Esophagus squamous epithelium (tissue), 5 donors: ENCODE data around the gene CLDN5. TPM values are rescaled to one million over a fixed set of nuclear protein-coding genes. Genes with fewer than 3 reads are reported as not detected.

Source experiments
- DNase-seq: peaks from one replicate; lab custom pipeline; 2025; lab: John Stamatoyannopoulos, UW
- H3K27ac ChIP-seq, 4 donors: fragments of 200-600 bp; sonication (generic); one replicate each; pipeline ENCODE4 v1.5.1; 2016 to 2019; ENCODE audit warnings: mild to moderate bottlenecking in 1 of 4
- H3K27me3 ChIP-seq, 4 donors: fragments of 200-600 bp; sonication (generic); 1 replicate in 3 of 4; 2 replicates in 1 of 4; pipeline versions ENCODE4 v1.5.1 to v1.6.0; 2017 to 2021; ENCODE audit warnings: antibody characterized with exemption in 1 of 4
- H3K36me3 ChIP-seq, 3 donors: fragments of 200-600 bp; sonication (generic); one replicate each; pipeline ENCODE4 v1.5.1; 2016 to 2019
- H3K4me1 ChIP-seq, 3 donors: fragments of 200-600 bp; sonication (generic); one replicate each; pipeline ENCODE4 v1.5.1; 2017 to 2019
- H3K4me3 ChIP-seq, 4 donors: fragments of 200-600 bp; sonication (generic); 1 replicate in 3 of 4; 2 replicates in 1 of 4; pipeline ENCODE4 v1.5.1; 2016 to 2019; ENCODE audit warnings: mild to moderate bottlenecking in 2 of 4, moderate library complexity in 1 of 4
- H3K9me3 ChIP-seq, 3 donors: fragments of 200-600 bp; sonication (generic); one replicate each; pipeline ENCODE4 v1.5.1; 2016 to 2019
- POLR2A ChIP-seq, 4 donors: fragments of 450-650 bp; IDR thresholded peaks; one replicate each; pipeline ENCODE4 v1.6.1; 2017; ENCODE audit warnings: antibody characterized with exemption in 4 of 4, mild to moderate bottlenecking in 4 of 4, moderate library complexity in 3 of 4
- WGBS, 2 donors: methylation state at CpG; one replicate each; pipeline ENCODE4 v1.1.5; 2018; 5-methylcytosine and 5-hydroxymethylcytosine counted together
- intact Hi-C: fragments of 100-400 bp; cut with DNase I; formaldehyde crosslinking; loops from one replicate; pipeline ENCODE4 v1.15.0; 2022
- total RNA-seq, 4 donors: library from RNA; depleted of rRNA; stranded (reverse); fragments of >200 nt; gene quantifications; one replicate each; pipeline ENCODE4 v1.1.0, GENCODE V29; 2016
- TF ChIP-seq, protein P1 (sequence below), 6 experiments: fragments of 450-650 bp in 4 of 6; fragments of 200-600 bp in 2 of 6; sonication (generic) in 2 of 6; IDR thresholded peaks; one replicate each; pipeline ENCODE4 v1.5.1; 2016 to 2019; ENCODE audit warnings: antibody characterized with exemption in 6 of 6, mild to moderate bottlenecking in 4 of 6, moderate library complexity in 4 of 6
- donor health status: DM: yes; HTN: yes; CAD: no.

The CLDN5 gene
- total RNA-seq, 4 donors from 2014 or later, result 9.7 to 62.9 (median 23.0) TPM

DNA sequence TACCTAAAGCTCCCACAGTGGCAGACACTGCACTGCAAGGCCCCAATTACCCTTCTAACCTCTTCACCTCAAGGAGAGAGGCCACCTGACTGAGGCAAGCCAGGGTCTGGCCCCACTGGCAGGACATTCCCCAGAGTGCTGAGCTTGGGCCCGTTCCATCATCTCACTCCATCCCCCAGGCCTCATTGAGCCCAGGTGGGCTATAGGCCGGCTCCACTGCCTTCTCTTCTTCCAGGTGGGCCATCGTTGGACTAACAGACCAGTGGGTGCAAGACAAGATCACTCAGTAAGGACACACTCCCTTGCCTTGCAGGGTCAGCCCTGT lies 25.4 kb downstream of the CLDN5 start:
- Histone ChIP-seq H3K27ac (no peak overlapping the region), H3K4me1 (no peaks in the 10 kb centered on the region), H3K9me3 (no peaks in the 10 kb centered on the region), H3K27me3 (no peaks in the 10 kb centered on the region), H3K4me3 (no peak overlapping the region), H3K36me3 (no peaks in the 10 kb centered on the region)
- WGBS, 2 donors, result 97 to 100% methylated on average over 2 to 3 of the region's 3 CpGs
- intact Hi-C loops, result loop anchor here (10.0 kb wide), 1 partner anchor 136 kb away; no protein-coding TSS in a partner anchor
- no peak for DNase-seq
- TF ChIP-seq POLR2A (IDR thresholded peaks at IDR 0.05), result no peak
- TF ChIP-seq, protein P1, sequence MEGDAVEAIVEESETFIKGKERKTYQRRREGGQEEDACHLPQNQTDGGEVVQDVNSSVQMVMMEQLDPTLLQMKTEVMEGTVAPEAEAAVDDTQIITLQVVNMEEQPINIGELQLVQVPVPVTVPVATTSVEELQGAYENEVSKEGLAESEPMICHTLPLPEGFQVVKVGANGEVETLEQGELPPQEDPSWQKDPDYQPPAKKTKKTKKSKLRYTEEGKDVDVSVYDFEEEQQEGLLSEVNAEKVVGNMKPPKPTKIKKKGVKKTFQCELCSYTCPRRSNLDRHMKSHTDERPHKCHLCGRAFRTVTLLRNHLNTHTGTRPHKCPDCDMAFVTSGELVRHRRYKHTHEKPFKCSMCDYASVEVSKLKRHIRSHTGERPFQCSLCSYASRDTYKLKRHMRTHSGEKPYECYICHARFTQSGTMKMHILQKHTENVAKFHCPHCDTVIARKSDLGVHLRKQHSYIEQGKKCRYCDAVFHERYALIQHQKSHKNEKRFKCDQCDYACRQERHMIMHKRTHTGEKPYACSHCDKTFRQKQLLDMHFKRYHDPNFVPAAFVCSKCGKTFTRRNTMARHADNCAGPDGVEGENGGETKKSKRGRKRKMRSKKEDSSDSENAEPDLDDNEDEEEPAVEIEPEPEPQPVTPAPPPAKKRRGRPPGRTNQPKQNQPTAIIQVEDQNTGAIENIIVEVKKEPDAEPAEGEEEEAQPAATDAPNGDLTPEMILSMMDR (IDR thresholded peaks at IDR 0.05), result no peak

DNA sequence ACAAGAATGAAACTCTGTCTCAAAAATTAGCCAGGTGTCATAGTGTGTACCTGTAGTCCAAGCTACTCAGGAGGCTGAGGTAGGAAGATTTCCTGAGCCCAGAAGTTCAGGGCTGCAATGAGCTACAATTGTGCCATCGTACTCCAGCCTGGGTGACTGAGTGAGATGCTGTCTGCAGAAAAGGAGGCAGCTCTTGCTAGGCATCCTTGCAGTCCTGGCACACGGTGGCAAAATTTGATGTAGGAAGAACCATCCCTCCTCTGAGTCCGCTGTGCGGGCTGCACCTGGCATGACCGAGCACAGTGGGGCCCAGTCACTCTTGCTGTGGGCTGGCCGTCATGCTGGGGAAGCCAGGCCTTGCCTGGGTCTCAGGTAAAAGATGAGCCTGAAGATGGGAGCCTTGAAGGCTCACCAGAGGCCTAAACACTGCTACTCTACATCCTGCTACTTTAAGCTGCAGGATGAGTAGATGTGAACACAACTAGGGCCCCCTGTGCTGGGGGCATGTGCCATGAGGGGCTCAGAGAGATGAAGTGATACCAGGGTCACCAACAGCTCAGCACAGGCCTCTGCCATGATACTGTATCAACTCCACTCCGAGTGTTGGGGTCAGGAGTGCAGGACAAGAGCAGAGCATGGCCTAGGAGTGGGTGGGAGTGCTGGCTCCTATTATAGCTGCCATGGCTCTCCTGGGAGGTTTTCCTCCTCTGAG lies 25.9 kb downstream of the CLDN5 start:
- Histone ChIP-seq H3K4me1 (no peaks in the 10 kb centered on the region), H3K27ac (no peak overlapping the region), H3K9me3 (no peaks in the 10 kb centered on the region), H3K36me3 (no peaks in the 10 kb centered on the region), H3K4me3 (no peak overlapping the region), H3K27me3 (no peaks in the 10 kb centered on the region)
- intact Hi-C loops, result loop anchor here (10.0 kb wide), 1 partner anchor 136 kb away; no protein-coding TSS in a partner anchor
- DNase-seq, result no peak
- 95% methylated on average over 4 to 7 of the region's 7 CpGs for WGBS, 2 donors
- TF ChIP-seq, protein P1 (IDR thresholded peaks at IDR 0.05), result no peak
- TF ChIP-seq POLR2A (IDR thresholded peaks at IDR 0.05), result no peak

DNA sequence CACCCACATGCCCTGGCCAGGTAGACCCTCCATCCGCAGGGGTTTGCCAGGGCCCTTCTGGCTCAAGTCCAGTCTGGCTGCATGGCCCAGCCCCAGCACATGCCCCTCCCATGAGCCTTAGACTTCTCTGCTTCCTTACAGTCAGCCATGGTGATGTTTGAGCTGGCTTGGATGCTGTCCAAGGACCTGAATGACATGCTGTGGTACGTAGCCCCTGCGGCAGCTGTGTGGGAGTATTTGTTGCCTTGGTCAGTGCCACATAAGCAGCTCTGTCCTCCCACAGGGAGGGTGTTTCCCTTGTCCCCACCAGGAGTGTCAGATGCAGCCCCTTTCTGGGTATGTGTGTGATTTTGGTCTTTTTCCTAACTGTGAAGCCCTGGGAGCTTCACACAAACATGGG lies 27.0 kb downstream of the CLDN5 start:
- Histone ChIP-seq H3K4me3 (no peak overlapping the region), H3K27ac (no peak overlapping the region), H3K27me3 (no peaks in the 10 kb centered on the region), H3K36me3 (no peaks in the 10 kb centered on the region), H3K9me3 (no peaks in the 10 kb centered on the region), H3K4me1 (no peaks in the 10 kb centered on the region)
- intact Hi-C loops, result loop anchor here (10.0 kb wide), 1 partner anchor 138 kb away; no protein-coding TSS in a partner anchor
- WGBS, 2 donors, result 40 to 60% methylated on average over 1 to 2 of the region's 3 CpGs
- DNase-seq, result no peak
- no peak for TF ChIP-seq POLR2A (IDR thresholded peaks at IDR 0.05)
- TF ChIP-seq, protein P1 (IDR thresholded peaks at IDR 0.05), result no peak

DNA sequence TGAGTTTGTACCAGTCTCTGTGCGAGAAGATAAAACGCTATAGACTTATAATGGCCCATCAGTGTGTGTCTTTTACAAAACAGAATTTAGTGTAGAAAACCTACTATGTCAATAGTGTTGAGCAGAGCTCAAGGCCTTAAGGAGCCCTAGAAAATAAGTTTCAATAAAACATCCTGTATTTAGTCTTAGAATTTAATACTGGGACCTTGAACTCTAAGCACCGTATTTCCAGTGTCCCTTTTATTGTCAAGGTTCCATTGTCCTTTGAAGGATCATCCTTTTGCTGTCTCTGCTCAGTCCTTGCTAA lies 27.9 kb downstream of the CLDN5 start:
- TF ChIP-seq POLR2A (IDR thresholded peaks at IDR 0.05), result no peak
- TF ChIP-seq, protein P1 (IDR thresholded peaks at IDR 0.05), result no peak
- WGBS, 2 donors, result 90 to 98% methylated on average over 3 of the region's 3 CpGs
- H3K4me1 ChIP-seq, result no peaks in the 10 kb centered on the region
- H3K27ac ChIP-seq, result no peak overlapping the region
- H3K4me3 ChIP-seq, result no peak overlapping the region
- H3K9me3 ChIP-seq, result no peaks in the 10 kb centered on the region
- H3K36me3 ChIP-seq, result no peaks in the 10 kb centered on the region
- H3K27me3 ChIP-seq, result no peaks in the 10 kb centered on the region
- intact Hi-C loops, result loop anchor here (10.0 kb wide), 1 partner anchor 139 kb away; no protein-coding TSS in a partner anchor
- no peak for DNase-seq

DNA sequence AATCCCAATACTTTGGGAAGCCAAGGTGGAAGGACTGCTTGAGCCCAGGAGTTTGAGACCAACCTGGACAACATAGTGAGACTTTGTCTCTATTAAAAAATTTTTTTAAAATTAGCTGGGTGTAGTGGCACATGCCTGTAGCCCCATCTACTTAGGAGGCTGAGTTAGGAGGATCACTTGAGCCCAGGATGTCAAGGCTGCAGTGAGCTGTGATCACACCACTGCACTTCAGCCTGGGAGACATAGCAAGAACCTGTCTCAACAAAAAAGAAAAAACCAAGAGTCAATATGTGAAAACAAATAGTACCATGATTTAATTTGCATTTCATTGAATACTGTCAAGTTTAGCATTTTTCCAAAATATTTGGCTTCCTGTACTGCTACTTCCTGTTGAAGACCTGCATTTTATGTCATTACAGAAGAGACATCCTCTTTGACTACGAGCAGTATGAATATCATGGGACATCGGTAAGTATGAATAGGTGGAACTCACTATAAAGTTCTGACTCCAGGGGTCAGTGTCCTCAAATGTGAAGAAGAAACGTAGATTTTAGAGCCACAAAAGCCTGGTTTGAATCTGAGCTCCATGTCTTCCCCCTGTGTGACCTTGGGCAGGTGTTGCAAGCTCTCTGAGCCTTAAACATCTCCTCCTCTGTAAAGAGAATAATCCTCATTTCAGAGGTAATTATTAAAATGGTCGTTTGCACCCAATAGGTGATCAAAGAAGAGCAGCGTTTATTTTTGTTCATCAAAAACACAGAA lies 28.5 kb downstream of the CLDN5 start:
- Histone ChIP-seq H3K9me3 (no peaks in the 10 kb centered on the region), H3K4me1 (no peaks in the 10 kb centered on the region), H3K4me3 (no peak overlapping the region), H3K36me3 (no peaks in the 10 kb centered on the region), H3K27ac (no peak overlapping the region), H3K27me3 (no peaks in the 10 kb centered on the region)
- WGBS, 2 donors, result 73 to 79% methylated on average over 5 of the region's 5 CpGs
- intact Hi-C loops, result loop anchor here (10.0 kb wide), 1 partner anchor 139 kb away; no protein-coding TSS in a partner anchor
- DNase-seq, result no peak
- TF ChIP-seq, protein P1 (IDR thresholded peaks at IDR 0.05), result peak in 4 of 6 experiments; percentile 6 to 36 (median 17)
- TF ChIP-seq POLR2A (IDR thresholded peaks at IDR 0.05), result no peak
